Neuronal stem cell (in vitro differentiated cells): ENCODE data around the gene CTTNBP2.

Experiments used
- DNase-seq: peaks from one replicate; pipeline ENCODE4 v3.0.0-alpha.2; 2013; ENCODE audit warnings: low spot score
- H2AFZ ChIP-seq: one replicate; pipeline ENCODE4 v1.6.1; 2013; ENCODE audit warnings: mild to moderate bottlenecking, low read length, inconsistent platforms
- H2AK5ac ChIP-seq: 2 replicates; pipeline ENCODE4 v1.6.1; 2013; ENCODE audit warnings: low read depth, mild to moderate bottlenecking, inconsistent platforms, low read length, moderate library complexity, mixed read lengths
- H2BK120ac ChIP-seq: 2 replicates; pipeline ENCODE4 v1.6.1; 2013; ENCODE audit warnings: low read depth, mild to moderate bottlenecking, inconsistent platforms, low read length, moderate library complexity, mixed read lengths
- H2BK12ac ChIP-seq: one replicate; pipeline ENCODE4 v1.6.1; 2013; ENCODE audit warnings: low read length, inconsistent platforms
- H2BK15ac ChIP-seq: 2 replicates; pipeline ENCODE4 v1.6.1; 2013; ENCODE audit warnings: mild to moderate bottlenecking, low read length, inconsistent platforms, mixed read lengths
- H2BK5ac ChIP-seq: one replicate; pipeline ENCODE4 v1.6.1; 2013; ENCODE audit warnings: inconsistent platforms, mild to moderate bottlenecking, low read length, moderate library complexity
- H3K14ac ChIP-seq: one replicate; pipeline ENCODE4 v1.6.1; 2013; ENCODE audit warnings: low read length, inconsistent platforms
- H3K18ac ChIP-seq: 2 replicates; pipeline ENCODE4 v1.6.1; 2013; ENCODE audit warnings: low read length, inconsistent platforms
- H3K23ac ChIP-seq: 2 replicates; pipeline ENCODE4 v1.6.1; 2013; ENCODE audit warnings: low read depth, mild to moderate bottlenecking, mixed read lengths, low read length, inconsistent platforms; ENCODE audit not compliant: poor library complexity
- H3K27ac ChIP-seq: replicated peaks from 3 replicates; pipeline ENCODE4 v1.5.1; 2013; ENCODE audit warnings: low read length, inconsistent platforms
- H3K27me3 ChIP-seq, 3 experiments: 2 replicates each; pipeline ENCODE4 v1.6.1; 2013; ENCODE audit warnings: low read length in 3 of 3, mild to moderate bottlenecking in 2 of 3, inconsistent platforms in 1 of 3, low read depth in 1 of 3, mixed read lengths in 1 of 3, moderate library complexity in 1 of 3; ENCODE audit not compliant: control insufficient read depth in 3 of 3, insufficient read depth in 3 of 3
- H3K36me3 ChIP-seq, 2 donors: replicated peaks in 1 of 2; 2 replicates each; pipeline ENCODE4 v1.6.1; 2013; ENCODE audit warnings: low read length in 2 of 2; ENCODE audit not compliant: control insufficient read depth in 2 of 2, insufficient read depth in 2 of 2
- H3K4ac ChIP-seq: 2 replicates; pipeline ENCODE4 v1.6.1; 2013; ENCODE audit warnings: inconsistent platforms, mild to moderate bottlenecking, low read length, moderate library complexity
- H3K4me1 ChIP-seq, 2 donors: 1 replicate in 1 of 2; 2 replicates in 1 of 2; pipeline ENCODE4 v1.6.1; 2013; ENCODE audit warnings: low read length in 2 of 2, low read depth in 1 of 2; ENCODE audit not compliant: control insufficient read depth in 2 of 2, insufficient read depth in 1 of 2
- H3K4me2 ChIP-seq: one replicate; pipeline ENCODE4 v1.6.1; 2013; ENCODE audit warnings: mild to moderate bottlenecking, low read length, inconsistent platforms; ENCODE audit not compliant: insufficient read depth, poor library complexity, severe bottlenecking
- H3K4me3 ChIP-seq, 2 donors: 2 replicates each; pipeline ENCODE4 v1.5.1; 2013; ENCODE audit warnings: low read length in 2 of 2, mild to moderate bottlenecking in 2 of 2, inconsistent platforms in 1 of 2, moderate library complexity in 1 of 2
- H3K79me1 ChIP-seq: one replicate; pipeline ENCODE4 v1.6.1; 2013; ENCODE audit warnings: low read depth, mild to moderate bottlenecking, inconsistent platforms, low read length, moderate library complexity
- H3K9ac ChIP-seq: one replicate; pipeline ENCODE4 v1.6.1; 2013; ENCODE audit warnings: mild to moderate bottlenecking, low read depth, low read length, inconsistent platforms; ENCODE audit not compliant: poor library complexity
- H3K9me3 ChIP-seq, 2 donors: replicated peaks in 1 of 2; 2 replicates each; pipeline versions ENCODE3 to v1.6.1; 2013; ENCODE audit warnings: low read length in 2 of 2, mild to moderate bottlenecking in 2 of 2, inconsistent platforms in 1 of 2, low read depth in 1 of 2, mixed read lengths in 1 of 2, moderate library complexity in 1 of 2; ENCODE audit not compliant: control insufficient read depth in 2 of 2, insufficient read depth in 1 of 2
- H4K8ac ChIP-seq: one replicate; pipeline ENCODE4 v1.6.1; 2013; ENCODE audit warnings: low read depth, mild to moderate bottlenecking, inconsistent platforms, low read length, moderate library complexity
- H4K91ac ChIP-seq: one replicate; pipeline ENCODE4 v1.6.1; 2013; ENCODE audit warnings: low read length, low read depth, mild to moderate bottlenecking, inconsistent platforms; ENCODE audit not compliant: poor library complexity
- WGBS, 2 donors: extraction: QIAGEN DNeasy Blood & Tissue Kit; methylation state at CpG; one replicate each; pipeline ENCODE4 v1.1.7; 2013; ENCODE audit warnings: missing lambda C conversion rate in 2 of 2, mixed read lengths in 1 of 2; ENCODE audit not compliant: insufficient read length in 2 of 2, insufficient replicate concordance in 1 of 2; ENCODE audit errors: extremely low coverage in 2 of 2; 5-methylcytosine and 5-hydroxymethylcytosine counted together

Gene CTTNBP2

DNA sequence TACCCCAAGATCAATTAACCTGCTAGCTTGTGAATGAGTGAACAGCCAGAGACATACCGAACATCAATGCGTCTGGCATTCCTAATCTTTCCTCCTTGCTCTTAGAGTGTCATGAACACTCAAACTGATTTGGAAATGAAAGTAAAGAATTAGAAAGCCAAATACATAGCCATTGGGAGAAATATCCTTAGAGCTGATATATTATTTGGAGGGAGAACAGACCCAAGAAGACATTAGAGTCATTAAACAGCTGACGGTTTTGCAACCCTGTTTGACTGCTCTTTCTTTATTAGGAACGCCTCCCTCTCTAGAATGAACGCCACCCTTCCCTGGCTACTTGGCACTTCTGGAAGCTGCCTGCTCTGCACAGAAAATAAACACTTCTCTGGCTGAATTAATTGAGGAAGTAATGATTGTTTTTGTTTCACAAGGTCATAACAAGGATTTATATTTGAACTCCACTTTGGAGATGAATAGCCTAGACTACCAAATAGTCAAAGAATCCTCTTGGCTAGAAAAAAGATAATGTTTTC, 42.8 kb downstream of the CTTNBP2 start:
- no CpG with 5 or more reads among the region's 5 CpGs for WGBS, 2 donors
- DNase-seq: no peak

DNA sequence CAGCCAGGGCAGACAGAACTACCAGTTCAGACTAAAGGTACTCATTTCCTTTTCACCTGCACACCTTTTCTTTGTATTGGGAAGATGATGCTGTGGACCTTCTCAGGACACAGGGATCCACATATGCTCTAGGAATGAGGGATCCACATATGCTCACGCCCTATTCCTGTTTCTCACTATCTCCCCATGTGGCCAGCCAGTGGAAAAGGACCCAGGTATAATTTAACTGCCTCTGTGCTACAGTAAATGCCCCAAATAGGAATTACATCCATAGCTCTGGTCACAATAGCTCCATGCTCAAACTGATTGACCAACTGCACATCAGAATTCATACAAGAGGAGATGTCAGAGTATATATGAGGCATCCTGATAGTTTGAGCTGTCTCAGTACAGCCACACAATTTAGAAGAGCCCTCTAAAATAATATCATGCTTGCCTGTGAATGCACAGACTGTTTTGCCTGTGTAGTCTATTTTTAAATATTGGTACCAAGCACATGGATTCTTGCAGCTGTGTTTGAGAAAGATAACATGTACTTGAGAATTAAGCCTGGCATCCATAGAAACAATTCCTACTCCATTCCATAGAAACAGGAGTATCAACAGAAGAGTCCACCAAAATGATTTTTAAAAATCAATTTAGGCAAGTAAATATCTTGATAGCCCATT, 43.7 kb downstream of the CTTNBP2 start:
- WGBS, 2 donors: no CpG with 5 or more reads among the region's 1 CpG
- Histone ChIP-seq H2AFZ (no peak overlapping the region), H3K36me3 (peaks cover 0 to 3% of the 10 kb centered on the region in 2 donors), H3K23ac (no peak overlapping the region), H4K91ac (no peak overlapping the region), H3K4me2 (no peak overlapping the region), H3K4me1 (peaks cover 0 to 1% of the 10 kb centered on the region in 2 donors), H3K79me1 (peaks cover 4% of the 10 kb centered on the region), H3K27ac (no peak overlapping the region), H2BK15ac (no peak overlapping the region), H2AK5ac (no peak overlapping the region), H3K9ac (no peak overlapping the region), H2BK5ac (no peak overlapping the region), H2BK120ac (no peak overlapping the region), H2BK12ac (no peak overlapping the region), H3K9me3 (no peaks in the 10 kb centered on the region), H3K18ac (no peak overlapping the region), H3K4ac (no peak overlapping the region), H3K27me3 (no peaks in the 10 kb centered on the region), H3K14ac (no peak overlapping the region), H4K8ac (no peak overlapping the region), H3K4me3 (no peak overlapping the region)
- no peak for DNase-seq

More for the DNA sequence above, 42.8 kb downstream of the CTTNBP2 start:
- H2BK5ac ChIP-seq: no peak overlapping the region
- no peaks in the 10 kb centered on the region for H3K27me3 ChIP-seq
- H3K4me2 ChIP-seq: no peak overlapping the region
- no peak overlapping the region for H3K18ac ChIP-seq
- H2AK5ac ChIP-seq: no peak overlapping the region
- no peak overlapping the region for H3K4me3 ChIP-seq
- no peak overlapping the region for H3K27ac ChIP-seq
- H2BK12ac ChIP-seq: no peak overlapping the region
- H3K14ac ChIP-seq: no peak overlapping the region
- H4K91ac ChIP-seq: no peak overlapping the region
- peaks cover 4% of the 10 kb centered on the region for H3K79me1 ChIP-seq
- peaks cover 0 to 1% of the 10 kb centered on the region in 2 donors for H3K4me1 ChIP-seq
- no peak overlapping the region for H3K23ac ChIP-seq
- no peak overlapping the region for H2AFZ ChIP-seq
- no peak overlapping the region for H3K4ac ChIP-seq
- H4K8ac ChIP-seq: no peak overlapping the region
- no peak overlapping the region for H2BK15ac ChIP-seq
- H3K36me3 ChIP-seq: peaks cover 0 to 3% of the 10 kb centered on the region in 2 donors
- no peaks in the 10 kb centered on the region for H3K9me3 ChIP-seq
- H3K9ac ChIP-seq: no peak overlapping the region
- H2BK120ac ChIP-seq: no peak overlapping the region

DNA sequence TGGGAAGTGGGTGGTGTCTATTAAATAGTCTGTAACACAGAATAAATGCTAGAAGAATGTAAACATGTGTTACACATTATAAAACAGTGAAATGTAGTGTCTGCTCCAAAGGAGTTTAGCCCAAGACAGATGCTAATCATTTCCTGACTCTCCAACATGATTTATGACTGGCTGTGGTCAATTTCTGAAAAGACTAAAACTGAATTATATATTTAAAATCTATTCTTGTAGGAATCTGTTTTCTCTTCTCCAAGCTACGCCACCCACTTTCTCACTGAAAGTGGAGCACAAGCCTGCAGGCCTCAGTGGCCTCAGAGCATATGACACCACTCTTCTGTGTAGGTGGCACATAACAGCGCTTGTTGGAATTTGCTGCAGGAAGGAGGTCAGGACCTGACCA, 44.4 kb downstream of the CTTNBP2 start:
- H4K8ac ChIP-seq: no peak overlapping the region
- H3K36me3 ChIP-seq: peaks cover 0 to 3% of the 10 kb centered on the region in 2 donors
- no peak overlapping the region for H3K9ac ChIP-seq
- no CpG with 5 or more reads among the region's 2 CpGs for WGBS, 2 donors
- no peak overlapping the region for H2BK5ac ChIP-seq
- no peak overlapping the region for H3K14ac ChIP-seq
- H3K4me2 ChIP-seq: no peak overlapping the region
- no peak overlapping the region for H3K23ac ChIP-seq
- H3K27me3 ChIP-seq: no peaks in the 10 kb centered on the region
- no peak overlapping the region for H3K4ac ChIP-seq
- H4K91ac ChIP-seq: no peak overlapping the region
- no peak overlapping the region for H2BK120ac ChIP-seq
- peaks cover 0 to 1% of the 10 kb centered on the region in 2 donors for H3K4me1 ChIP-seq
- DNase-seq: no peak
- no peak overlapping the region for H2AK5ac ChIP-seq
- no peak overlapping the region for H2BK15ac ChIP-seq
- no peak overlapping the region for H2AFZ ChIP-seq
- no peak overlapping the region for H3K18ac ChIP-seq
- H3K27ac ChIP-seq: no peak overlapping the region
- H3K4me3 ChIP-seq: no peak overlapping the region
- H3K9me3 ChIP-seq: no peaks in the 10 kb centered on the region
- peaks cover 4% of the 10 kb centered on the region for H3K79me1 ChIP-seq
- no peak overlapping the region for H2BK12ac ChIP-seq

DNA sequence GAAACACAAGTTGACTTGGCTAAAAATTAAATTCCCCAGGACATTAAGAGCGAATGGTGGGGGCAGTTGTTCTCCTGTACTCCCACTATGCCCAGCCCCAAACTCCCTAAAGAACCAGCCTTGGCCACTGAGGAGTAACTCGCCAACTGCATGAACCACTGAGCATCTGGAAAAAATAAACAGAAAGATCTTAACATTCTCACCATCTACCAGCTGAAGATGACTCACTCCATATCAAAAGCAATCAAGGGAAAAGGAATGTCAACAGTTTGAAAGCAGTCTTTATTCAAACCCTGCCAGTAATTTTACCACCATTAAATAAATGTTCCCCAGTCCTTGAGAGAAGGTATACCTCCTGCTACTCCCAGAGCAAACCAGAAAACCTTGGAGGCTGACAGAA, 45.4 kb downstream of the CTTNBP2 start:
- Histone ChIP-seq H3K27ac (no peak overlapping the region), H2BK120ac (no peak overlapping the region), H3K79me1 (peaks cover under 1% of the 10 kb centered on the region), H4K91ac (no peak overlapping the region), H3K36me3 (no peaks in the 10 kb centered on the region), H3K4me3 (no peak overlapping the region), H3K4me2 (no peak overlapping the region), H2BK12ac (no peak overlapping the region), H2AK5ac (no peak overlapping the region), H2AFZ (no peak overlapping the region), H2BK15ac (no peak overlapping the region), H4K8ac (no peak overlapping the region), H3K27me3 (no peaks in the 10 kb centered on the region), H3K23ac (no peak overlapping the region), H2BK5ac (no peak overlapping the region), H3K18ac (no peak overlapping the region), H3K14ac (no peak overlapping the region), H3K9me3 (no peaks in the 10 kb centered on the region), H3K4me1 (peaks cover 0 to 1% of the 10 kb centered on the region in 2 donors), H3K9ac (no peak overlapping the region), H3K4ac (no peak overlapping the region)
- DNase-seq: no peak
- no CpG with 5 or more reads among the region's 2 CpGs for WGBS, 2 donors
